Posterior cingulate gyrus (tissue), 11 donors: ENCODE results near the gene ZNF426.

ENCODE experiments used
- DNase-seq, 10 donors: peaks; one replicate each; pipeline versions ENCODE4 v3.0.0 to v3.0.0-alpha.2; 2020 to 2021; ENCODE audit warnings: mixed read lengths in 3 of 10
- intact Hi-C: fragments of 100-400 bp; cut with DNase I; formaldehyde crosslinking; loops from one replicate; pipeline ENCODE4 v1.15.1; 2023

ZNF426 gene

DNA sequence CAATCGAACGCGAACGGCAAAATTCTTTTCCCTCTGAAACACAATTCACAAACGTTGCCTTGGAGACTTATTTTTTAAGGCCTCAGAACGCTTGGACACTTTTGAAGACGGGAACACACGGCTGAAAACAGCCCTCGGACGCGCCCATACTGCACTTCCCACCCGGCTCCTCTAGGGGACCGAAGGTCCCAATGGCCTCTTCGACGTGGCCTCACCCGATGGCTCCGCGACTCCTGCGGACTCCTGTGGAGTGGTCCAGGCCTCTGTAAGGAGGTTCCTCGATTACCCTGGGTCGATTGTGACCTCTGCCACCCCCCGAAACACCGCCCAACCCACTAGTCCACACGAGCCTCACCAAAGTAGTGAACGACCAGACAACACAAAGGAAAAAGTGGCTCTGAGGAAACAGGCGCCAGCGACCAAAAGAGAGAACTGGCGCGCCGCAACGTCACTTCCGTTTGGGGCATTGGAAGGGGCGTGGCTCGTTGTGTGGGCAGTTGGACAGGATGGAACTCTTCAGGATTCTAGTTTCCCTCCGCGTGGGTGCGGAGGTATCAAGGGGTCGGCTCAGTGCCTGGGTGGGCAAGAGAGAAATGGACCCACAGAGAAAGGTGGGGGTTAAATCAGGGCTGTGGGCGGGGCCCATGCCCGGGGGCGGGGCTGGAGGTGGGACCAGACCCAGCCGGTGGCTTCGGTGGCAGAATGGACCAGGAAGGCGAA lies 40.1 kb downstream of the ZNF426 start, which contains the start of gene ZNF560:
ZNF560 (minus strand) TSS at position 434 of the 720 bp plus-strand sequence. CDS start 23,303 bp downstream, outside the sequence.
- intact Hi-C loops, result no loop called here
- DNase-seq, result no peak

DNA sequence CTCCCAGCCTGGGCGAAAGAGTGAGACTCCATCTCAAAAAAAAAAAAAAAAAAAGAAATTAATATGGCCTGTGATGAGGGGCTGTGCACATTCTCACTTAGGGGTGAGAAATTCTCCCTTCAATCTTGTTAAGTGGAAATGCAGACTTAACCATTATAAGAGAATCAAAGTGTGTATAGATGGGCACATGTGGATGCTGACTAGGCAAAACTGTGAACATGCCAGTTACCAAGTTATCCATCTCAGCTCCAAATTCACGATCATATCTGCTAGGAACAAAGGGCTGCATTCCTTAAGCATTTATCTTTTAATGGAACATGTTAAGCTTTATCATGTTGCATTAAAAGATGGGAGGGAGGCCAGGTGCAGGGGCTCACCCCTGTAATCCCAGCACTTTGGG lies 44.3 kb downstream of the ZNF426 start:
- DNase-seq, result no peak

DNA sequence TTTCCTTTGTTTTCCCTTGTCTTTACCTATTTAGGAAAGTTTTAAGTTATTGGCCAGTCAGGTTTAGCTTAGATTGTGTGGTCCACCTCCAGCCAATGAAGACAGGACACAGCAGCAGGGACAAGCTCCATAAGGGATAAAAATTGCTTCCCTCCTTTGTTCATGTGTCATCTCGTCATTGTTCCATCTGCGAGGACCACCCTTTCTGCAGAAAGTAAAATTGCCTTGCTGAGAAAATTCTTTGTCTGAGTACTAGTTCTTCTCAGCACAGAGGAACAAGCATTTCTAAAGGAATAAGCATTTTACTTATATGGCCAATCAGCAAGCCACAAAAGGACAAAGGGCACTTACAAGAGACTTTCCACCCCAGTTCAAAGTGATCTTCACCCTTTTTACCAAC lies 51.4 kb downstream of the ZNF426 start:
- no peak for DNase-seq
- intact Hi-C loops, result no loop called here

More for the DNA sequence above, 44.3 kb downstream of the ZNF426 start:
- intact Hi-C loops, result no loop called here

DNA sequence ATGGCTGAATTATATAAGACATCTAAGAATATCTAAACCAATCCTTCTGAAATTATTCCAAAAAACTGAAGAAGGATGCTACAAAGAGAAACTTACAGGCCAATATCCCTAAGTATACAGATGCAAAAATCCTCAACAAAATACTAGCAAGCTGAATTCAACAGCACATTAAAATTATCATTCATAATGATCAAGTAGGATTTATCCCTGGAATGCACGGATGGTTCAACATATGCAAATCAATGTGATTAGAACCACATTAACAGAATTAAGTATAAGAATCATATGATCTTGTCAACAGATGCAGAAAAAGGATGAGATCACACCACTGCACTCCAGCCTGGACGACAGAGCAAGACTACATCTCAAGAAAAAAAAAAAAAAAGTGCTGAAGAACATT lies 53.3 kb downstream of the ZNF426 start:
- no peak for DNase-seq
- intact Hi-C loops, result no loop called here

DNA sequence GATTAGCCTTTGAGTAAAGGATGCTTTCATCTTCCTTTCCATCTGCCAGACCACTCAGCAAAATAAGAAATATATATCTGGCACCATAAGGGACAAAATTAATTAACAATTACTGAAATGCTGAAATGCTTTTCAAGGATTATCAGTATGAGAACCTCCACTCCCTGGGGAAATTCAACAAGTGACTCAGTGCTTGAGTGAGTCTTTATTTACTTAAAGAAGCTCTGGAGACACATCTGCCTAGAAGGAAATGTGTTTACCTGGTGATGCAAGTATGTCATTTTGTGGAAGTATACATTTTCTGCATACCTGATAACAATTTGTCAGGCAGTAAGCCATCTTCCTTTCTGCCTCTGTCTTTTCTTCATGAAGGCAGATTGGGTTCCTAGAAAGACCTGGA lies 63.5 kb downstream of the ZNF426 start:
- intact Hi-C loops, result no loop called here

More for the DNA sequence above, 63.5 kb downstream of the ZNF426 start:
- DNase-seq, result no peak
